Hepatic stellate cell (primary cell): Measurements from ENCODE around the gene ITPRIP.

Source experiments
- DNase-seq: peaks from one replicate; pipeline ENCODE4 v3.0.0; 2011; ENCODE audit warnings: low spot score

ITPRIP gene

DNA sequence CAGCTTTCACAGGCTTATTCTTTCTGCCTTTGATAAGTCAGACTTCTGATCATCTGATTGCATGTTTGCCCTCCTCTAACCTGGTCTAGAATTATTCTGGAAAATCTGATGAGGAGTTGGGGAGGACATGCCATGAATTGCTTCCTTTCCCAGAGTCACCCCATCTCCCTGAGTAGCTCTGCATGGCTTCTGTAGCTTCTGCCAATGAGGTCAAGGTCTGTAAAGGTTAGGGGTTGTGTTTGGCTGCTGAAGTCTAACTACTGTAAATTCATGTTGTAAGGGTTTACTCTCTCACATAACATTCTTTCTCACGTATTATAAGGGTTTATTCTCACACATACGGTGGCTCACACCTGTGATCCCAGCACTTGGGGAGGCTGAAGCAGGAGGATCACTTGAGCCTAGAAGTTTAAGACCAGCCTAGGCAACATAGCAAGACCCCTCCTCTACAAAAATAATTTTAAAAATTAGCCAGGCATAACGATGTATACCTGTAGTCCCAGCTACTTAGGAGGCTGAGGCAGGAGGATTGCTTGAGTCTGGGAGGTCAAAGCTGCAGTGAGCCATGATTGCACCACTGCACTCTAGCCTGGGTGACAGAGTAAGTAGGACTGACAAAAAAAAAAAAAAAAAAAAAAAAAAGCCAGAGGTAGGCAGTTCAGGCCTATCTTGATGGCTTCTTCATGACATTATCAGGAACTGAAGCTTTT lies 58.6 kb downstream of the ITPRIP start:
- DNase-seq, result no peak

DNA sequence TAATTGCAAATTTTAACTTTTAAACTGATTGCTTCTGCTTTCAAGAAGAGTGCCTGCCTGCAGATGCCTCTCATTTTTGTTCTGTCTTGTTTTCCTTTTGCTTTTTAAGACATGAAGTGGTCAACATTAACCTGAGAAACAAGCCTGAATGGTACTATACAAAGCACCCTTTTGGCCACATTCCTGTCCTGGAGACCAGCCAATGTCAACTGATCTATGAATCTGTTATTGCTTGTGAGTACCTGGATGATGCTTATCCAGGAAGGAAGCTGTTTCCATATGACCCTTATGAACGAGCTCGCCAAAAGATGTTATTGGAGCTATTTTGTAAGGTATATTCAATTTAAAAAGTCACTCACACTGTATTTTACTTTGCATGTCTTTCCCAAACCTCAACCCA lies 60.5 kb downstream of the ITPRIP start:
- DNase-seq, result no peak

DNA sequence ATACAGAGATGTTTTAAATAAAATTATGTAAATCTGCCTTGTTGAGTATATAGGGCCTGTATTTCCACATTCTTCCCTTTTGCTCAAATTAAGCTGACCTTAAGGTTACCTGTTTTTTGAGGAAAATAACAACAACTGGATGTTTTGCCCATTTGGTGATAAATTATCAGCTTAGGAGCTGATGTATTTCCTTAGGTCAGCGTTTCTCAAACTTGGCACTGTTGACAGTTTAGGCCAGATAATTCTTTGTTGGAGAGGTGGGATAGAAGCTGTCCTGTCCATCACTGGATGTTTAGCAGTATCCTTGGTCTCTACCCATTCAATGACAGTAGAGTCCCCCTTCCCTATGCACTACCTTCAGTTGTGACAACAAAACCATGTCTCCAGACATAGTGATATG lies 62.1 kb downstream of the ITPRIP start:
- no peak for DNase-seq

DNA sequence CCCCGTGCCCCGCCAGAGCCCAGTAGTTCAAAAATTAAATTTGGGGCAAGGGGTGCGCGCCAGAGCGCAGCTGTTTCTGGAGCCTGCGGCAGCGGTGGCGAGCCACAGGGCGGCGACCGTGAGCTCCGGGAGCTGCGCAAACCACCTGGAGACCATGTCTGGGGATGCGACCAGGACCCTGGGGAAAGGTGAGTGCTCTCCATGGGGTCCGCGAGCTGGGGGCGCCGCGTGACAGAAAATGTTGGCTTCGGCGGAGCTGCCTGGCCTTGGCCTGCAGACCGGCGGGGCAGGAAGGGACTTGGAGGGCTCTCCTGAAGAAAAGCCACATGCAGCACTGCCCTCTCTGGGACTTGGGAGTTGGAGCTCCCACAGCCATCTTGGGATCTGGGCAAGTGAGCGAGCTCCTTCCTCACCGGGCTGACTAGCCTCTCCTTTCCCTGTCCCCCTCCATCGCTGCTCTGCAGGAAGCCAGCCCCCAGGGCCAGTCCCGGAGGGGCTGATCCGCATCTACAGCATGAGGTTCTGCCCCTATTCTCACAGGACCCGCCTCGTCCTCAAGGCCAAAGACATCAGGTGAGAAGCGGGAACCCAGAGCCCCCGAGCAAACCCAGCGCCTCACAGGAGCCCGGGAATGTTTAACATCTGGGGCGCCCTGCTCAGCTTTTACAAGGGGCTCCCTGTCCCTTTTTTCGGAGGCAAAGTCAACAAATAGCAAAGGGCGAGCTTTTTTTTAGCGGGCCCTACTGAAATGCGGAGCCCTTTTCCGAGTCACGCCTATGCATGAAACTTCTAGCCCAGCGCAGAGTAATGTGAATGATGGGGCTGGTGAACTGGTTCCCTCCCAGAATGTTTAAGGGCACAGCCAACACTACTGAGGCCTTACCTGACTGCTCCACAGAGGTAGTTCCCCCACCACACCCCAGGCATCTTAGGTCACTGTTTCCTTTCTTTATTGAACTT lies 63.2 kb downstream of the ITPRIP start:
- no peak for DNase-seq

DNA sequence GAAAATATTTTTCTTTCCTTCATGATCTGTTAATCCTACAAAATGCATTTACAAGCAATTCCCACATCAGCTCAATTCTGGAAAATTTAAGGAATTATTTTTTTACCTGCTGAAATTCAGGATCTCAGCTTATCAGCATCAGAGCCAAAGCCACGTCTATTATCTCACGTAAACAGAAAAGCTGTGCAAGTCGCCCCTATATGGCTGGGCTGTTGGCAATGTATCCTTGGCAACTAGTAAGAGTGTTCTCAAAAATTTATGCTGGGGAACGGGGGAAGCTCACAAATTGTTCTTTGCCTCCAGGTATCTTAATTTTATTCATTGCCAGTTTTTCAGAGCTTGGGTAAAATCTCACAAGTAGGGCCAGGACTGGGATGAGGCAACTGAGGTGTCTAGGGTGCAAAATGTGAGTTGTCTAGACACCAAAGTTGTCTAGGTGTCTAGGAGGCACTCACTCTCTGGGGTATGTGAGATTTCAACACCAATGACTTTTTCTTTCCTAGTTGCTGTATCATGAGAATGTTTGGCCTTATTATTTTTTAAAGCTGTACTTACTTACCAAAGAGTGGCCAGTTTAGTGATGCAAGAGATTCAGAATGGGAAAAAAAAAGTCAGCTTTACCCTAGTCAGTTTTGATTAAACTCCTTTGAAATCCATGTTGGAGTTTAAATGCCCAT lies 64.2 kb downstream of the ITPRIP start:
- no peak for DNase-seq

DNA sequence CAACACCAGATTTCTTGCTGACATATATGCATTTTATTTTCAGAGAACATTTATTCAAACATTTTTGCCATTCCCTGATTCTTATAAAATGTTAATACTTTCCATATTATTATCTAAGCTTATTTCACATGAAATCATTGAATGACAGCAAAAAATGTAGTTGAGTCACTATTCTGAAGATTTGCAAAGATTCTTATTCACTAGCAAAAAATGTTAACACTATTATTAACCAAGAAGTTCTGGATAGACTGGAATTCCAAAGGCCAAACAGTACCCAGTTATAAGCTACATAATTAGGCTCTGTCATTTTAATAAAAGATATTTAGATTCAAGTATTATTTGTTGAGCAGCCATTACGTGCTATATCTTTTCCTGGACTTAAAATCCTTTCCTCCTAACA lies 65.0 kb downstream of the ITPRIP start:
- DNase-seq, result peak; percentile 71

DNA sequence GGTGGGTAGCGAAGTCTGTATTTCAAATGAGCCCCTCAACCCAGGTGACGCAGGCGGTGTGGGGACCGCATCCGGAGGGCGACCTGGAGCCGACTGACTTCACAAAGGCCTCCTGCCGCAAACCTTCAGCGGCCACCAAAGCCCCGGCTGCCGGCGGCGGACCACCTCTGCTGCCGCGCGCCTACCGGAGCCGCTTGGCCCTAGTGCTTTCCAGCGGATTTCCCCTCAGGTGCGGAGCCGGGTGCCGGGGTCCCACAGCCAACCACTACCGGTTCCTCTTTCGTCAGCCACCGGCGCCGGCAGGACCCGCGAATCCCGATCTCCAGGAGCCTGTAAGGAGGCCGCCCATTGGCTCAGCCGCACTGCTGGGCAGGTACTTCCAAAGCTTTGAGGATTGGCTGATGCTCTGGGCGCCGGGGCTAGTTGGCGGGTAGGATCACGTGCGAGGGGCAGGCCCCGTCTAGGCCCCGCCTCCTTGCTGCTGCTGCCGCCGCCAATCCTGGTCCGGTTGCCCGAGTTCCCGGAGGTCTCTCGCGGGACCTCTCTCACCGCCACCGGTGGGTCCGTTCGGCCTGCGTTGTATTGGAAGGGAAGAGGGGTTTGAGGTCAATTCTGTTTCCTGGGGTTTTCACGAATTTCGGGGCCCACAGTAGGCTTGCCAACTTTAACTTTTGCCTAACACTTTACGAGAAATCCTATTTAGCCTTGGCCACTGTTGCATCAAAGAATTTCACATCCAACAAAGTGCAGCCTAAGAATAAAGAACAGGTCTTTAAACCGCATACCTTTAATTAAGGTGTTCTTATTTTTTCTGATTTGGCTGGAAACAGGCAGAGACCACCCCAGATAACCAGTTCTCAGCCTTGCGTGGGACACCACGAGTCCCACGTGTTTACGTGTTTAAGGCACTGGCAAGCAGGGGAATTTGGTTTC lies 69.3 kb downstream of the ITPRIP start, which contains the start of gene GSTO2:
Gene GSTO2 (plus strand): TSS at position 472 of the 933 bp plus-strand sequence. CDS start 5,732 bp downstream, outside the sequence.
- DNase-seq, result peak; percentile 75

DNA sequence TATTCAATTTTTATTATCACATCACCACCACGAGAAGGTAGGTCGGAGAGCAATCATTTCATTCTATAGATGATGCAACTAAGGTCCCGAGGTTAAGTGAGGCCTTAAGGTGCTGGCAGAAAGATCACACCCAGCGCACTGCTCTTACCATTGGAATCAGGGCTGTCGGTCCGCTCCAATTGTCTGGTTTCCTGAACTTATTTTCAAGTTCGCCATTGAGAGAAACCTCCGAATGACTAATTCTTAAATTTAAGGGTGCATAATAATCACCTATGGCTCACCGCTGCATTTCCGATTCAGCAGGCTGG lies 69.9 kb downstream of the ITPRIP start:
- no peak for DNase-seq

DNA sequence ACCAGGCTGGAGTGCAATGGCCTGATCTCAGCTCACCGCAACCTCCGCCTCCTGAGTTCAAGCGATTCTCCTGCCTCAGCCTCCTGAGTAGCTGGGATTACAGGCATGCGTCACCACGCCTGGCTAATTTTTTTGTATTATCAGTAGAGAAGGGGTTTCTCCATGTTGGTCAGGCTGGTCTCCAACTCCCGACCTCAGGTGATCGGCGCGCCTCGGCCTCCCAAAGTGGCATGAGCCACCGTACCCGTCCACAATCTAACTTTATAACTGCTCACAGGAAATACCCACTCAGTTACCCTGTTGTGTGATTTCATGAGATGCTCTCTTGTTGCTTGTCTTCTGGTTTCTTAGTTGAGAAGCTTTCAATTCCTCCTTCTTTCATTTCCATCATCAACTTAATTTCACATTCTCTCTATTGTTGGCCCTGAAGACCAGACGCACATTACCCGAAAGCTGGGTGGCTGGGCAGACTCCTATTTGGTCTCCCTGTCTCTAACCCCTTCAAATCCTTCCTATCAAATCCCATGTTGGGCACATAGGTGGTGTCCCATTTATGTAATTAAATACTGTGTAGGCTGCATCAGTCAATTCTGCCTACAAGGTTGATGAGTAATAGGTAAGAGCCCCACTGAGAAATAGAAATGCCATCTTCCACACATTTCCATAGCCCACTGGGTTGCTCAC lies 70.4 kb downstream of the ITPRIP start:
- no peak for DNase-seq

DNA sequence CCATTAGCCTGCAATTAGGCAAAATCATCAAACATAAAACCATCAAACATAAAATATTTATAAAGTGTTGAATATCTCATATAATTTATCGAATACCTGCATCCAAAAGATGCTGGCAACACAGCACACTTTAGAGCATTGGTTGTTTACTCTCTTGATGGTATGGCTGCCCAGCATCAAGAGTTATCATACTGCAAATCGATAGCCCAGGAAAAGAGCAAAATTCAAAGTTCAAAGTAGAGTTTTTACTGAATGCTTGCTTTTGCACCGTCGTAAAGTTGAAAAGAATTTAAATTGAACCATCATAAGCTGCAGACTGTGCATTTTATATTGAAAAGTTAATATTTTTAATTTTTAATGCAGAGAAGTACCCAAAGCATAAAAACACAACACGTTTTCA lies 73.5 kb downstream of the ITPRIP start:
- DNase-seq, result no peak

DNA sequence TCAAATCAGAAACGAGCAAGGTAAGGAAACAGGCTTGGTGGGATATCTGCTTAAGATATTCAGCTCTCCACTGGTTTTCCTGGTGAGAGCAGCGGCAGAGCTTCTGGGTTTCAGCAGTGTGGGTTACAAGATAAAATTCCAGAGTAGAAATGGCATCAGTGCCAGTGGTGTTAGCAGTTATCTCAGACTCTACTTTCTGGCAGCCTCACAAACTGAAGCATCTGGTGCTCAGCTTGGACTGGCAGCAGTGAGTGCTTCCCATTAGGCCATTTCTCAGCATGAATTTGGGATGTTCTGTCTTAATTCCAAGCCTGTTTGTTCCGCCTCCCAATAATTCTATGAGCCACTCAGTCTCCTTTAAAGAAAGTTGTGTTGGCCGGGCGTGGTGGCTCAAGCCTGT lies 76.2 kb downstream of the ITPRIP start:
- no peak for DNase-seq

DNA sequence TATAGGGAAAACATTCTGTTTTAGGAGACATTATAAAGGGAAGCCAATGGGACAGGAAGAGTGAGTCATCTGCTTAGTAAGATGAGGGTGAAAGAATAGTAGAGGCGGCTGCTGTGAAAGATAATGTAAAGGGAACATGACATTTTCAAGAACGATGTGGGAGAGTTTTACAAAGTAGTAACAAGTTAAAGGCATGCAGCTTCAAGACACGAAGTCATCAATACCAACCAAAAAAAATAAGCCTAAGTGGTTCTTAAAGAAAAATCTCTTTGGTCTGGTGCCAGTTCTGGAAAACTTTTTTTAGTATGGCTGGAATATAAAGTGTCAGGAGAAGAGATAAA lies 77.5 kb downstream of the ITPRIP start:
- DNase-seq, result peak; percentile 52

DNA sequence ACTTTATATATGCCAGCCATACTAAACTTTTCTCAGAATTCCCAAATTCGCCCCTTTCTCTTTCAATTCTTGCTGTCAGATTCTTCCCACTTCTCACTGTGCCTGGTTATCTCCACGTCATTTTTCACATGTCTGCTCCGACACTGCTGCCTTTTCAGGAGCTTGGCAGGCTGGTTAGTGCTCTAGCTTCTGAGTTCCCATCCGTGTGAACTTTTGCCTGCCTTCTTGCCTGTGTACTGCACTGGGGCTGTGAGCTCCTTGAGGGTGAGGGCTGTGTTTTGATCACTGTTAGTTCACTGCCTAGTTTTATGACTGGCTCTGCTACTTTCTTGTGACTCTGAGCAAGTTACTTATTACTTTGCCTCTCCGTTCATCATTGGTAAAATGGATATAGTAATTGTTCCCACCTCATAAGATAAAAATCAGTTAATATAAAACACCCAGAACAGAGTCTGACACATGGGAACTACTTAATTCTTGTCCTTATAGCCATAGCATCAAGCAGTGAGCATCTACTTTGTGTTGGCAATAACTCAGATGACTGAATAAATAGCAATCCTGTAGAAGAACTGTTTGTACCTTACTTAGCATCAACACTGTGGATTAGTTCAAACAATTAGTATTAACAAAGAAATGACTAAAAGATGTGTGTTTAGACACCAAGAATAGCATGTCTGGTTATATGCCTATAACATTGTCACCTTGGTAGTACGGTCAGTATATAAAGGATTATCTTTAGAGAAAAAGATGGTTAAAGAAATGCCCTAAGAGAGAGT lies 78.1 kb downstream of the ITPRIP start:
- no peak for DNase-seq
